Liver (tissue), 9 donors: Measurements from ENCODE around the gene GNAO1. TPM values are rescaled to one million over a fixed set of nuclear protein-coding genes. Genes with fewer than 3 reads are reported as not detected.
A peak's percentile ranks its signal among the peaks of the same experiment; 100 is the strongest.

Experiments used
- DNase-seq: peaks from one replicate; pipeline ENCODE4 v3.0.0-alpha.2; 2017; ENCODE audit warnings: low spot score
- H3K27ac ChIP-seq, 2 donors: one replicate each; pipeline ENCODE4 v1.7.0; 2013; ENCODE audit warnings: inconsistent platforms in 2 of 2, low read length in 2 of 2, control low read depth in 1 of 2, low read depth in 1 of 2, mild to moderate bottlenecking in 1 of 2
- H3K27me3 ChIP-seq, 4 donors: one replicate each; pipeline versions ENCODE4 v1.6.1 to v1.7.0; 2013; ENCODE audit warnings: low read length in 3 of 4, inconsistent platforms in 1 of 4, mild to moderate bottlenecking in 1 of 4, moderate library complexity in 1 of 4; ENCODE audit not compliant: control insufficient read depth in 4 of 4, insufficient read depth in 4 of 4
- H3K36me3 ChIP-seq, 4 donors: one replicate each; pipeline versions ENCODE4 v1.6.1 to v1.7.0; 2013; ENCODE audit warnings: low read length in 3 of 4, mild to moderate bottlenecking in 3 of 4, low read depth in 1 of 4, moderate library complexity in 1 of 4; ENCODE audit not compliant: control insufficient read depth in 4 of 4, insufficient read depth in 3 of 4
- H3K4me1 ChIP-seq, 4 donors: one replicate each; pipeline versions ENCODE4 v1.6.1 to v1.7.0; 2013; ENCODE audit warnings: low read length in 3 of 4, mild to moderate bottlenecking in 3 of 4, moderate library complexity in 1 of 4; ENCODE audit not compliant: control insufficient read depth in 4 of 4, insufficient read depth in 4 of 4
- H3K4me3 ChIP-seq, 3 donors: one replicate each; pipeline versions ENCODE4 v1.6.1 to v1.7.0; 2013; ENCODE audit warnings: low read length in 3 of 3, control low read depth in 1 of 3, low read depth in 1 of 3, mild to moderate bottlenecking in 1 of 3
- H3K9ac ChIP-seq, 2 donors: one replicate each; pipeline ENCODE4 v1.7.0; 2013; ENCODE audit warnings: low read length in 2 of 2, mild to moderate bottlenecking in 2 of 2, moderate library complexity in 2 of 2, control low read depth in 1 of 2, low read depth in 1 of 2
- H3K9me3 ChIP-seq, 4 donors: one replicate each; pipeline versions ENCODE4 v1.6.1 to v1.7.0; 2013; ENCODE audit warnings: low read length in 3 of 4; ENCODE audit not compliant: control insufficient read depth in 4 of 4
- EGR1 ChIP-seq, 2 donors: IDR thresholded peaks; 2 replicates each; pipeline ENCODE4 v1.6.1; 2016 to 2018; ENCODE audit warnings: antibody characterized with exemption in 2 of 2, low read depth in 2 of 2
- FOXA1 ChIP-seq: IDR thresholded peaks from 2 replicates; pipeline ENCODE4 v1.6.1; 2016; ENCODE audit warnings: antibody characterized with exemption
- GABPA ChIP-seq, 2 donors: IDR thresholded peaks in 1 of 2; conservative IDR thresholded peaks in 1 of 2; 2 replicates each; pipeline ENCODE4 v1.6.1; 2016; ENCODE audit warnings: antibody characterized with exemption in 2 of 2, mild to moderate bottlenecking in 1 of 2, moderate library complexity in 1 of 2
- HNF4G ChIP-seq: IDR thresholded peaks from 2 replicates; pipeline ENCODE4 v1.6.1; 2016; ENCODE audit warnings: antibody characterized with exemption
- JUND ChIP-seq, 2 donors: IDR thresholded peaks; 2 replicates each; pipeline ENCODE4 v1.6.1; 2016; ENCODE audit warnings: antibody characterized with exemption in 2 of 2
- NR2F2 ChIP-seq: IDR thresholded peaks from 2 replicates; pipeline ENCODE4 v1.6.1; 2016; ENCODE audit warnings: antibody characterized with exemption
- RXRA ChIP-seq, 2 donors: IDR thresholded peaks; 2 replicates each; pipeline ENCODE4 v1.6.1; 2017 to 2018; ENCODE audit warnings: antibody characterized with exemption in 2 of 2, mild to moderate bottlenecking in 1 of 2
- YY1 ChIP-seq: IDR thresholded peaks from 2 replicates; pipeline ENCODE4 v1.6.1; 2016; ENCODE audit warnings: antibody characterized with exemption, mild to moderate bottlenecking
- WGBS: extraction: QIAGEN DNeasy Blood & Tissue Kit; methylation state at CpG from one replicate; pipeline ENCODE4 v1.1.7; 2013; 5-methylcytosine and 5-hydroxymethylcytosine counted together
- polyA plus RNA-seq, 2 donors: library from polyadenylated mRNA; stranded (reverse) in 1 of 2; unstranded in 1 of 2; fragments of 200-250 nt in 1 of 2; fragments of >200 nt in 1 of 2; fragmentation: Nextera tagmentation in 1 of 2; extraction: Ambion mirVana in 1 of 2; gene quantifications; one replicate each; pipeline versions ENCODE4 v1.2.1 to v1.2.3, GENCODE V29; 2013 to 2015
- total RNA-seq, 2 donors: library from RNA; depleted of rRNA; stranded (reverse); fragments of >200 nt; gene quantifications; one replicate each; pipeline ENCODE4 v1.2.3, GENCODE V29; 2014
- TF ChIP-seq, protein P1 (sequence below): IDR thresholded peaks from 2 replicates; pipeline ENCODE4 v1.6.1; 2016; ENCODE audit warnings: antibody characterized with exemption
- TF ChIP-seq, protein P2 (sequence below): IDR thresholded peaks from 2 replicates; pipeline ENCODE4 v1.6.1; 2016; ENCODE audit warnings: antibody characterized with exemption
- TF ChIP-seq, protein P3 (sequence below): fragments of 150-350 bp; IDR thresholded peaks from 2 replicates; pipeline ENCODE4 v1.5.1; 2017; ENCODE audit warnings: improper control_type of control experiment, low read depth, low read length; ENCODE audit not compliant: missing input control
- TF ChIP-seq, protein P4 (sequence below): IDR thresholded peaks from 2 replicates; pipeline ENCODE4 v1.6.1; 2016; ENCODE audit warnings: antibody characterized with exemption
- TF ChIP-seq, protein P5 (sequence below): IDR thresholded peaks from 2 replicates; pipeline ENCODE4 v1.6.1; 2016; ENCODE audit warnings: antibody characterized with exemption, mild to moderate bottlenecking
- donor health status: healthy.
- donor health status: healthy.
- donor health status: healthy.
- donor health status: healthy.
- donor health status: healthy.

Gene GNAO1
- total and polyA plus RNA-seq, 4 donors, result 0.61 to 15.1 (median 7.0) TPM

DNA sequence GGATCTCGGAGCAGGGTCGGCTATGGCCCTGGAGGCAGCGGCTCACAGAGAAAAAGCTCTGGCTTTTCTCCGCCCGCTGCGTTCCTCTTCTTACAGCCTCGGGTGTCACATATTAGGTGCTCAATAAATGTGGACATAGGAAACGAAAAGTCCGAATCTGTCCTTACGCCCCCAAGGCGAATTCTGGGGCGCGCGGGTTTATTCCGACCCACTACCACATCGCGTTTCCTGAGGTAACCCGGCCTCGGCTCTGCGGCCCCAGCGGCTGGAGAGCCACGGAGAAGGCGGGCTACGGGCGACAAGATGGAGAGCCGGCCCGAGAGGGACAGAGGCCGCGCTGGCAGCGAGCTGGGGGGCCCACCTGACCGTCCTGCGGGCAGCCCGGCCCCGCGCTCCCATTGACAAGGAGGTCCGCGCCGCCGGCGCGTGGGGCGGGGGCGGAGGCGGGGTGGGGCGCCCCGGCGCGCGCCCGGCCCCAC is 573 bp upstream of the GNAO1 start:
- no peak for DNase-seq
- Histone ChIP-seq H3K27ac (peak overlapping the region; percentile 95), H3K27me3 (no peaks in the 10 kb centered on the region), H3K4me1 (peaks cover 6 to 55% (median 36%) of the 10 kb centered on the region in 4 donors), H3K4me3 (peak overlapping the region; percentile 38 to 91 (median 82)), H3K9me3 (no peaks in the 10 kb centered on the region), H3K36me3 (no peaks in the 10 kb centered on the region), H3K9ac (peak overlapping the region; percentile 77)
- TF ChIP-seq NR2F2, result no peak
- TF ChIP-seq, protein P1, sequence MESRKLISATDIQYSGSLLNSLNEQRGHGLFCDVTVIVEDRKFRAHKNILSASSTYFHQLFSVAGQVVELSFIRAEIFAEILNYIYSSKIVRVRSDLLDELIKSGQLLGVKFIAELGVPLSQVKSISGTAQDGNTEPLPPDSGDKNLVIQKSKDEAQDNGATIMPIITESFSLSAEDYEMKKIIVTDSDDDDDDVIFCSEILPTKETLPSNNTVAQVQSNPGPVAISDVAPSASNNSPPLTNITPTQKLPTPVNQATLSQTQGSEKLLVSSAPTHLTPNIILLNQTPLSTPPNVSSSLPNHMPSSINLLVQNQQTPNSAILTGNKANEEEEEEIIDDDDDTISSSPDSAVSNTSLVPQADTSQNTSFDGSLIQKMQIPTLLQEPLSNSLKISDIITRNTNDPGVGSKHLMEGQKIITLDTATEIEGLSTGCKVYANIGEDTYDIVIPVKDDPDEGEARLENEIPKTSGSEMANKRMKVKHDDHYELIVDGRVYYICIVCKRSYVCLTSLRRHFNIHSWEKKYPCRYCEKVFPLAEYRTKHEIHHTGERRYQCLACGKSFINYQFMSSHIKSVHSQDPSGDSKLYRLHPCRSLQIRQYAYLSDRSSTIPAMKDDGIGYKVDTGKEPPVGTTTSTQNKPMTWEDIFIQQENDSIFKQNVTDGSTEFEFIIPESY, result no peak
- no peak for TF ChIP-seq FOXA1
- TF ChIP-seq, protein P2, sequence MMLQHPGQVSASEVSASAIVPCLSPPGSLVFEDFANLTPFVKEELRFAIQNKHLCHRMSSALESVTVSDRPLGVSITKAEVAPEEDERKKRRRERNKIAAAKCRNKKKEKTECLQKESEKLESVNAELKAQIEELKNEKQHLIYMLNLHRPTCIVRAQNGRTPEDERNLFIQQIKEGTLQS, result no peak
- peak; percentile 51 for TF ChIP-seq YY1
- TF ChIP-seq EGR1 (IDR thresholded peaks at IDR 0.05; ENCODE audit: low read depth in 2 of 2), result no peak
- WGBS, result under 1% methylated on average over 50 of the region's 50 CpGs

DNA sequence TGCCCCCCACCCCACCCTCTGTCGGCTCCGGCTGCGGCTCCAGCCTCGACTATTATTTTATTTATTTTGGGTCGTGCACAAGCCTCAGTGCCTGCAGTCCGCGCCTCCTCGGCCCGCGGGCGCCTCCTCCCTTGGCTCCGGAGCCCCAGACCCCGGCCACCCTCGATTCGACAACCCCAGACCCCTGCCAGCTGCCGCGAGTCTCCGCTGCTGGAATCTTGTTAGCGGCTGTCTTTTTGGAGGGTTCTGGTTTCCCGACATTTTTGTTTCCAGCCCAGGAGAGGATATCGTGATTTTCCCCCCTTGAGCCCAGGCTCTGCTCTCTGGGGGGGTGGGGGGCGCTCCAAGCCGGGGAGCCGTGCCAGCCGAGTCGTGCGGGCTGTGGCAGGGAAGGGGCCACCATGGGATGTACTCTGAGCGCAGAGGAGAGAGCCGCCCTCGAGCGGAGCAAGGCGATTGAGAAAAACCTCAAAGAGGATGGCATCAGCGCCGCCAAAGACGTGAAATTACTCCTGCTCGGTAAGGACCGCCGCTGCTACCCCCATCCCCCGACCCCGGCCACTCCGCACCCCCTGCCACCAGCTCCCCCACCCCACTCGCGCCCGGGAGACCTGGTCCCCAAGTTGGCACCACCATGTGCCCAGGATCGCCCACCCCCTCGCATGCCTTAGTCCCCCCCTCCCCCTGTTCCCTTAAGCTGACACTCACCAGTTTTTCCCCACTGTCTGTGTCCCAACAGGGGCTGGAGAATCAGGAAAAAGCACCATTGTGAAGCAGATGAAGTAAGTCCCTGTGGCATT is 746 bp downstream of the GNAO1 start:
- no peaks in the 10 kb centered on the region for H3K9me3 ChIP-seq
- TF ChIP-seq HNF4G, result no peak
- no peak for TF ChIP-seq YY1
- TF ChIP-seq, protein P3, sequence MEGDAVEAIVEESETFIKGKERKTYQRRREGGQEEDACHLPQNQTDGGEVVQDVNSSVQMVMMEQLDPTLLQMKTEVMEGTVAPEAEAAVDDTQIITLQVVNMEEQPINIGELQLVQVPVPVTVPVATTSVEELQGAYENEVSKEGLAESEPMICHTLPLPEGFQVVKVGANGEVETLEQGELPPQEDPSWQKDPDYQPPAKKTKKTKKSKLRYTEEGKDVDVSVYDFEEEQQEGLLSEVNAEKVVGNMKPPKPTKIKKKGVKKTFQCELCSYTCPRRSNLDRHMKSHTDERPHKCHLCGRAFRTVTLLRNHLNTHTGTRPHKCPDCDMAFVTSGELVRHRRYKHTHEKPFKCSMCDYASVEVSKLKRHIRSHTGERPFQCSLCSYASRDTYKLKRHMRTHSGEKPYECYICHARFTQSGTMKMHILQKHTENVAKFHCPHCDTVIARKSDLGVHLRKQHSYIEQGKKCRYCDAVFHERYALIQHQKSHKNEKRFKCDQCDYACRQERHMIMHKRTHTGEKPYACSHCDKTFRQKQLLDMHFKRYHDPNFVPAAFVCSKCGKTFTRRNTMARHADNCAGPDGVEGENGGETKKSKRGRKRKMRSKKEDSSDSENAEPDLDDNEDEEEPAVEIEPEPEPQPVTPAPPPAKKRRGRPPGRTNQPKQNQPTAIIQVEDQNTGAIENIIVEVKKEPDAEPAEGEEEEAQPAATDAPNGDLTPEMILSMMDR, result no peak
- no peak for TF ChIP-seq RXRA (IDR thresholded peaks at IDR 0.05)
- TF ChIP-seq, protein P4, sequence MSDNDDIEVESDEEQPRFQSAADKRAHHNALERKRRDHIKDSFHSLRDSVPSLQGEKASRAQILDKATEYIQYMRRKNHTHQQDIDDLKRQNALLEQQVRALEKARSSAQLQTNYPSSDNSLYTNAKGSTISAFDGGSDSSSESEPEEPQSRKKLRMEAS, result no peak
- no peak for TF ChIP-seq GABPA (IDR thresholded peaks at IDR 0.05 in 1 of 2, conservative IDR thresholded peaks at IDR 0.05 in 1 of 2)
- TF ChIP-seq, protein P5, sequence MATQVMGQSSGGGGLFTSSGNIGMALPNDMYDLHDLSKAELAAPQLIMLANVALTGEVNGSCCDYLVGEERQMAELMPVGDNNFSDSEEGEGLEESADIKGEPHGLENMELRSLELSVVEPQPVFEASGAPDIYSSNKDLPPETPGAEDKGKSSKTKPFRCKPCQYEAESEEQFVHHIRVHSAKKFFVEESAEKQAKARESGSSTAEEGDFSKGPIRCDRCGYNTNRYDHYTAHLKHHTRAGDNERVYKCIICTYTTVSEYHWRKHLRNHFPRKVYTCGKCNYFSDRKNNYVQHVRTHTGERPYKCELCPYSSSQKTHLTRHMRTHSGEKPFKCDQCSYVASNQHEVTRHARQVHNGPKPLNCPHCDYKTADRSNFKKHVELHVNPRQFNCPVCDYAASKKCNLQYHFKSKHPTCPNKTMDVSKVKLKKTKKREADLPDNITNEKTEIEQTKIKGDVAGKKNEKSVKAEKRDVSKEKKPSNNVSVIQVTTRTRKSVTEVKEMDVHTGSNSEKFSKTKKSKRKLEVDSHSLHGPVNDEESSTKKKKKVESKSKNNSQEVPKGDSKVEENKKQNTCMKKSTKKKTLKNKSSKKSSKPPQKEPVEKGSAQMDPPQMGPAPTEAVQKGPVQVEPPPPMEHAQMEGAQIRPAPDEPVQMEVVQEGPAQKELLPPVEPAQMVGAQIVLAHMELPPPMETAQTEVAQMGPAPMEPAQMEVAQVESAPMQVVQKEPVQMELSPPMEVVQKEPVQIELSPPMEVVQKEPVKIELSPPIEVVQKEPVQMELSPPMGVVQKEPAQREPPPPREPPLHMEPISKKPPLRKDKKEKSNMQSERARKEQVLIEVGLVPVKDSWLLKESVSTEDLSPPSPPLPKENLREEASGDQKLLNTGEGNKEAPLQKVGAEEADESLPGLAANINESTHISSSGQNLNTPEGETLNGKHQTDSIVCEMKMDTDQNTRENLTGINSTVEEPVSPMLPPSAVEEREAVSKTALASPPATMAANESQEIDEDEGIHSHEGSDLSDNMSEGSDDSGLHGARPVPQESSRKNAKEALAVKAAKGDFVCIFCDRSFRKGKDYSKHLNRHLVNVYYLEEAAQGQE, result no peak
- no peak for TF ChIP-seq JUND (IDR thresholded peaks at IDR 0.05)
- TF ChIP-seq EGR1 (IDR thresholded peaks at IDR 0.05; ENCODE audit: low read depth in 2 of 2), result no peak
- no peaks in the 10 kb centered on the region for H3K27me3 ChIP-seq
- peak overlapping the region in 1 of 2 donors; percentile 88 for H3K27ac ChIP-seq
- H3K9ac ChIP-seq, result no peak overlapping the region
- DNase-seq, result no peak
- peaks cover 4 to 62% (median 44%) of the 10 kb centered on the region in 4 donors for H3K4me1 ChIP-seq
- under 1% methylated on average over 46 of the region's 46 CpGs for WGBS
- no peaks in the 10 kb centered on the region for H3K36me3 ChIP-seq
- peak overlapping the region; percentile 51 to 91 (median 52) for H3K4me3 ChIP-seq
